CD4-positive, alpha-beta memory T cell (primary cell): ENCODE measurements around the gene DOCK10. TPM values are rescaled to one million over a fixed set of nuclear protein-coding genes. Genes with fewer than 3 reads are reported as not detected.

ENCODE experiments used
- CTCF ChIA-PET: fragments of 350-600 bp; sonication (Branson Sonifier 250); formaldehyde crosslinking; loops from one replicate; lab custom pipeline; 2021; ENCODE audit warnings: inconsistent platforms; ENCODE audit not compliant: partially characterized antibody; lab: Charles Lee
- POLR2A ChIA-PET: fragments of 350-600 bp; sonication (Branson Sonifier 250); formaldehyde crosslinking; loops from one replicate; lab custom pipeline; 2021; ENCODE audit not compliant: partially characterized antibody; lab: Charles Lee
- DNase-seq, 5 donors: peaks; one replicate each; pipeline versions ENCODE4 v3.0.0 to v3.0.0-alpha.2; 2020 to 2022; ENCODE audit warnings: mixed read lengths in 1 of 5
- H3K27ac ChIP-seq: one replicate; pipeline ENCODE4 v1.7.0; 2013; ENCODE audit warnings: low read depth, low read length
- H3K27me3 ChIP-seq: 2 replicates; pipeline ENCODE4 v1.7.0; 2013; ENCODE audit warnings: mild to moderate bottlenecking, low read length, moderate library complexity; ENCODE audit not compliant: insufficient read depth
- H3K36me3 ChIP-seq: 2 replicates; pipeline ENCODE4 v1.7.0; 2013; ENCODE audit warnings: mild to moderate bottlenecking, low read length, moderate library complexity; ENCODE audit not compliant: insufficient read depth
- H3K4me1 ChIP-seq: 2 replicates; pipeline ENCODE4 v1.7.0; 2013; ENCODE audit warnings: mild to moderate bottlenecking, low read length, moderate library complexity; ENCODE audit not compliant: insufficient read depth
- H3K4me3 ChIP-seq, 2 donors: one replicate each; pipeline ENCODE4 v1.7.0; 2013; ENCODE audit warnings: low read length in 2 of 2, mild to moderate bottlenecking in 1 of 2
- H3K9me3 ChIP-seq, 2 donors: one replicate each; pipeline ENCODE4 v1.7.0; 2013; ENCODE audit warnings: low read length in 2 of 2, control low read depth in 1 of 2; ENCODE audit not compliant: control insufficient read depth in 1 of 2
- H3K27ac Mint-ChIP-seq, 7 donors: one replicate each; pipeline ENCODE4 v1.8.0; 2020 to 2021; ENCODE audit warnings: mixed read lengths in 7 of 7, mild to moderate bottlenecking in 6 of 7, inconsistent platforms in 3 of 7, moderate library complexity in 3 of 7
- H3K27me3 Mint-ChIP-seq, 2 donors: one replicate each; pipeline ENCODE4 v1.8.0; 2020 to 2021; ENCODE audit warnings: mixed read lengths in 2 of 2
- H3K36me3 Mint-ChIP-seq, 2 donors: one replicate each; pipeline ENCODE4 v1.8.0; 2020 to 2021; ENCODE audit warnings: mixed read lengths in 2 of 2, inconsistent platforms in 1 of 2, mild to moderate bottlenecking in 1 of 2
- H3K4me1 Mint-ChIP-seq, 4 donors: one replicate each; pipeline ENCODE4 v1.8.0; 2020 to 2021; ENCODE audit warnings: mixed read lengths in 4 of 4, mild to moderate bottlenecking in 1 of 4
- H3K4me3 Mint-ChIP-seq, 8 donors: one replicate each; pipeline ENCODE4 v1.8.0; 2020 to 2021; ENCODE audit warnings: mixed read lengths in 8 of 8, mild to moderate bottlenecking in 7 of 8, moderate library complexity in 6 of 8, inconsistent platforms in 3 of 8
- H3K9me3 Mint-ChIP-seq, 8 donors: one replicate each; pipeline ENCODE4 v1.8.0; 2020 to 2021; ENCODE audit warnings: mixed read lengths in 8 of 8, mild to moderate bottlenecking in 5 of 8, inconsistent platforms in 3 of 8, moderate library complexity in 1 of 8
- intact Hi-C: fragments of 100-400 bp; cut with micrococcal nuclease; formaldehyde crosslinking; loops from one replicate; pipeline ENCODE4 v1.15.1; 2023
- polyA plus RNA-seq, 2 donors: library from polyadenylated mRNA; unstranded; fragments of 300-500 nt; fragmentation: Illumina TruSeq; gene quantifications; one replicate each; pipeline ENCODE4 v1.2.3, GENCODE V29; 2021
- total RNA-seq, 2 experiments: library from RNA; stranded (reverse); gene quantifications; one replicate each; pipeline ENCODE4 v1.2.3, GENCODE V29; 2021

The DOCK10 gene
- total and polyA plus RNA-seq, 4 experiments from 2014 or later = 26.0 to 186 (median 125) TPM

GRCh38 chr2:224757934-224758548 lies 284.2 kb downstream of the DOCK10 start:
- H3K9me3 ChIP-seq = peaks cover 0 to 15% of the 10 kb centered on the region in 2 donors
- no peak overlapping the region for H3K27ac ChIP-seq
- Mint-ChIP-seq H3K9me3 (peaks cover 13 to 46% (median 40%) of the 10 kb centered on the region in 8 donors), H3K27ac (no peak overlapping the region), H3K4me1 (peaks cover 0 to 4% (median under 1%) of the 10 kb centered on the region in 4 donors), H3K27me3 (no peaks in the 10 kb centered on the region), H3K36me3 (peaks cover 52 to 56% of the 10 kb centered on the region in 2 donors), H3K4me3 (no peak overlapping the region)
- CTCF ChIA-PET = no interaction called here
- POLR2A ChIA-PET = no interaction called here
- no peaks in the 10 kb centered on the region for H3K4me1 ChIP-seq
- H3K4me3 ChIP-seq = no peak overlapping the region
- H3K27me3 ChIP-seq = no peaks in the 10 kb centered on the region
- intact Hi-C loops = no loop called here
- H3K36me3 ChIP-seq = peaks cover 4% of the 10 kb centered on the region
- DNase-seq = no peak

- Histone ChIP-seq H3K4me3 (no peak overlapping the region), H3K4me1 (no peaks in the 10 kb centered on the region), H3K27ac (no peak overlapping the region), H3K9me3 (peaks cover 0 to 12% of the 10 kb centered on the region in 2 donors), H3K36me3 (no peaks in the 10 kb centered on the region), H3K27me3 (no peaks in the 10 kb centered on the region)
- ChIA-PET CTCF (interaction anchor here (0.8 kb wide), 1 partner anchor 24 kb away, joined by 4 read pairs; no protein-coding TSS in a partner anchor), POLR2A (no interaction called here)
- H3K36me3 Mint-ChIP-seq = peaks cover 16 to 19% of the 10 kb centered on the region in 2 donors
- H3K27ac Mint-ChIP-seq = no peak overlapping the region
- no peak for DNase-seq
- H3K4me3 Mint-ChIP-seq = peak overlapping the region in 1 of 8 donors; percentile 14
- H3K4me1 Mint-ChIP-seq = peaks cover 0 to 4% (median 0%) of the 10 kb centered on the region in 4 donors
- H3K9me3 Mint-ChIP-seq = peaks cover 7 to 26% (median 23%) of the 10 kb centered on the region in 8 donors
- H3K27me3 Mint-ChIP-seq = no peaks in the 10 kb centered on the region
- intact Hi-C loops = no loop called here
Observed at GRCh38 chr2:224753743-224754540, 288.3 kb downstream of the DOCK10 start.

GRCh38 chr2:224751996-224752698 lies 290.1 kb downstream of the DOCK10 start:
- Mint-ChIP-seq H3K36me3 (peaks cover 1 to 4% of the 10 kb centered on the region in 2 donors), H3K9me3 (peaks cover under 1 to 8% (median 5%) of the 10 kb centered on the region in 8 donors), H3K27ac (no peak overlapping the region), H3K4me1 (peaks cover 0 to 1% (median 0%) of the 10 kb centered on the region in 4 donors), H3K4me3 (no peak overlapping the region), H3K27me3 (peaks cover 0 to 4% of the 10 kb centered on the region in 2 donors)
- intact Hi-C loops = no loop called here
- no peak overlapping the region for H3K27ac ChIP-seq
- no peak for DNase-seq
- no peak overlapping the region for H3K4me3 ChIP-seq
- H3K36me3 ChIP-seq = no peaks in the 10 kb centered on the region
- no peaks in the 10 kb centered on the region for H3K9me3 ChIP-seq
- CTCF ChIA-PET = no interaction called here
- no peaks in the 10 kb centered on the region for H3K27me3 ChIP-seq
- H3K4me1 ChIP-seq = no peaks in the 10 kb centered on the region
- POLR2A ChIA-PET = no interaction called here

GRCh38 chr2:224749136-224749535 lies 293.1 kb downstream of the DOCK10 start:
- no peaks in the 10 kb centered on the region for H3K27me3 ChIP-seq
- POLR2A ChIA-PET = no interaction called here
- CTCF ChIA-PET = no interaction called here
- H3K36me3 ChIP-seq = no peaks in the 10 kb centered on the region
- Mint-ChIP-seq H3K27me3 (peaks cover 2 to 13% of the 10 kb centered on the region in 2 donors), H3K4me3 (no peak overlapping the region), H3K36me3 (no peaks in the 10 kb centered on the region), H3K4me1 (no peaks in the 10 kb centered on the region), H3K27ac (peak overlapping the region in 1 of 7 donors; percentile 7), H3K9me3 (peaks cover 0 to 2% (median 0%) of the 10 kb centered on the region in 8 donors)
- intact Hi-C loops = no loop called here
- no peak overlapping the region for H3K4me3 ChIP-seq
- H3K9me3 ChIP-seq = no peaks in the 10 kb centered on the region
- DNase-seq = no peak
- H3K4me1 ChIP-seq = no peaks in the 10 kb centered on the region
- H3K27ac ChIP-seq = no peak overlapping the region

GRCh38 chr2:224747765-224748164 lies 294.5 kb downstream of the DOCK10 start:
- Histone ChIP-seq H3K9me3 (no peaks in the 10 kb centered on the region), H3K4me3 (no peak overlapping the region), H3K4me1 (no peaks in the 10 kb centered on the region), H3K27me3 (no peaks in the 10 kb centered on the region), H3K27ac (no peak overlapping the region), H3K36me3 (no peaks in the 10 kb centered on the region)
- H3K27me3 Mint-ChIP-seq = peaks cover 2 to 13% of the 10 kb centered on the region in 2 donors
- no peak for DNase-seq
- no peaks in the 10 kb centered on the region for H3K9me3 Mint-ChIP-seq
- ChIA-PET CTCF (no interaction called here), POLR2A (no interaction called here)
- H3K4me1 Mint-ChIP-seq = no peaks in the 10 kb centered on the region
- H3K4me3 Mint-ChIP-seq = no peak overlapping the region
- H3K36me3 Mint-ChIP-seq = no peaks in the 10 kb centered on the region
- no peak overlapping the region for H3K27ac Mint-ChIP-seq
- intact Hi-C loops = no loop called here

GRCh38 chr2:224736227-224736626 lies 306.0 kb downstream of the DOCK10 start:
- CTCF ChIA-PET = no interaction called here
- Histone ChIP-seq H3K9me3 (peaks cover 0 to 4% of the 10 kb centered on the region in 2 donors), H3K4me1 (no peaks in the 10 kb centered on the region), H3K27me3 (no peaks in the 10 kb centered on the region), H3K27ac (no peak overlapping the region), H3K36me3 (no peaks in the 10 kb centered on the region), H3K4me3 (no peak overlapping the region)
- H3K27ac Mint-ChIP-seq = no peak overlapping the region
- no peaks in the 10 kb centered on the region for H3K4me1 Mint-ChIP-seq
- intact Hi-C loops = no loop called here
- POLR2A ChIA-PET = no interaction called here
- peaks cover 6 to 12% of the 10 kb centered on the region in 2 donors for H3K36me3 Mint-ChIP-seq
- H3K27me3 Mint-ChIP-seq = peaks cover 3 to 5% of the 10 kb centered on the region in 2 donors
- H3K9me3 Mint-ChIP-seq = peaks cover 0 to 35% (median 24%) of the 10 kb centered on the region in 8 donors
- DNase-seq = no peak
- H3K4me3 Mint-ChIP-seq = no peak overlapping the region

- no peaks in the 10 kb centered on the region for H3K4me1 ChIP-seq
- Mint-ChIP-seq H3K27ac (no peak overlapping the region), H3K36me3 (peaks cover 6 to 12% of the 10 kb centered on the region in 2 donors), H3K9me3 (peaks cover 0 to 37% (median 24%) of the 10 kb centered on the region in 8 donors), H3K27me3 (peaks cover 3 to 5% of the 10 kb centered on the region in 2 donors), H3K4me1 (no peaks in the 10 kb centered on the region), H3K4me3 (no peak overlapping the region)
- DNase-seq = no peak
- no peaks in the 10 kb centered on the region for H3K36me3 ChIP-seq
- CTCF ChIA-PET = no interaction called here
- H3K27ac ChIP-seq = no peak overlapping the region
- no peaks in the 10 kb centered on the region for H3K27me3 ChIP-seq
- no peak overlapping the region for H3K4me3 ChIP-seq
- intact Hi-C loops = no loop called here
- POLR2A ChIA-PET = no interaction called here
- H3K9me3 ChIP-seq = peaks cover 0 to 4% of the 10 kb centered on the region in 2 donors
Observed at GRCh38 chr2:224734949-224735348, 307.3 kb downstream of the DOCK10 start.
